Body of pancreas (tissue), 4 donors: ENCODE data around the gene SMPDL3A. TPM values are rescaled to one million over a fixed set of nuclear protein-coding genes. Genes with fewer than 3 reads are reported as not detected.

Experiments
- ATAC-seq: fragments of 150-250 bp; one replicate; pipeline ENCODE4 v1.9.1; 2016
- DNase-seq, 4 donors: peaks; one replicate each; pipeline ENCODE4 v3.0.0-alpha.2; 2019
- H3K27ac ChIP-seq, 4 donors: fragments of 200-600 bp; sonication (generic); 1 replicate in 3 of 4; 2 replicates in 1 of 4; pipeline versions ENCODE4 v1.5.1 to v1.6.1; 2016 to 2019; ENCODE audit warnings: mild to moderate bottlenecking in 1 of 4, mixed read lengths in 1 of 4, moderate library complexity in 1 of 4
- H3K27me3 ChIP-seq, 2 donors: fragments of 200-600 bp; sonication (generic); one replicate each; pipeline ENCODE4 v1.6.0; 2016; ENCODE audit warnings: mild to moderate bottlenecking in 1 of 2
- H3K36me3 ChIP-seq, 2 donors: fragments of 200-600 bp; sonication (generic); replicated peaks in 1 of 2; 2 replicates each; pipeline ENCODE4 v1.5.1; 2016; ENCODE audit warnings: low read depth in 2 of 2; ENCODE audit not compliant: insufficient read depth in 1 of 2
- H3K4me1 ChIP-seq: fragments of 200-600 bp; sonication (generic); one replicate; pipeline ENCODE4 v1.6.0; 2016
- H3K4me3 ChIP-seq, 2 donors: fragments of 200-600 bp; sonication (generic); 1 replicate in 1 of 2; 2 replicates in 1 of 2; pipeline ENCODE4 v1.5.1; 2016 to 2019
- H3K9me3 ChIP-seq, 3 donors: fragments of 200-600 bp; sonication (generic); 1 replicate in 2 of 3; 2 replicates in 1 of 3; pipeline ENCODE4 v1.5.1; 2016
- CTCF ChIP-seq, 7 experiments: fragments of 450-650 bp in 4 of 7; fragments of 200-600 bp in 3 of 7; sonication (generic) in 3 of 7; IDR thresholded peaks; one replicate each; pipeline ENCODE4 v1.5.1; 2016 to 2019; ENCODE audit warnings: antibody characterized with exemption in 7 of 7
- POLR2A ChIP-seq, 3 donors: fragments of 450-650 bp; IDR thresholded peaks; one replicate each; pipeline ENCODE4 v1.6.1; 2016; ENCODE audit warnings: antibody characterized with exemption in 3 of 3, mild to moderate bottlenecking in 2 of 3
- WGBS, 2 donors: methylation state at CpG; one replicate each; pipeline ENCODE4 v1.1.5; 2017; 5-methylcytosine and 5-hydroxymethylcytosine counted together
- intact Hi-C: fragments of 100-400 bp; cut with DNase I; formaldehyde crosslinking; loops from one replicate; pipeline ENCODE4 v1.15.1; 2023
- total RNA-seq, 2 donors: library from RNA; depleted of rRNA; stranded (reverse); fragments of >200 nt; gene quantifications; one replicate each; pipeline ENCODE4 v1.1.0, GENCODE V29; 2016

The SMPDL3A gene
- total RNA-seq, 2 donors from 2014 or later, result 11.5 to 21.3 TPM

- TF ChIP-seq CTCF (IDR thresholded peaks at IDR 0.05) (no peak), POLR2A (IDR thresholded peaks at IDR 0.05) (no peak)
- no peaks in the 10 kb centered on the region for H3K36me3 ChIP-seq
- no peak overlapping the region for H3K4me3 ChIP-seq
- intact Hi-C loops, result no loop called here
- no peak for DNase-seq
- no peaks in the 10 kb centered on the region for H3K9me3 ChIP-seq
- ATAC-seq, result no peak
- 48 to 65% methylated on average over 1 of the region's 1 CpG for WGBS, 2 donors
- H3K27ac ChIP-seq, result no peak overlapping the region
- H3K4me1 ChIP-seq, result no peaks in the 10 kb centered on the region
- H3K27me3 ChIP-seq, result no peaks in the 10 kb centered on the region
Measured at GRCh38 chr6:122758927-122759334, 30.1 kb upstream of the SMPDL3A start.

GRCh38 chr6:122760330-122760729 is 28.7 kb upstream of the SMPDL3A start:
- Histone ChIP-seq H3K4me1 (no peaks in the 10 kb centered on the region), H3K9me3 (no peaks in the 10 kb centered on the region), H3K4me3 (no peak overlapping the region), H3K27me3 (no peaks in the 10 kb centered on the region), H3K36me3 (no peaks in the 10 kb centered on the region), H3K27ac (no peak overlapping the region)
- DNase-seq, result no peak
- ATAC-seq, result no peak
- intact Hi-C loops, result no loop called here
- TF ChIP-seq POLR2A (IDR thresholded peaks at IDR 0.05) (no peak), CTCF (IDR thresholded peaks at IDR 0.05) (no peak)

GRCh38 chr6:122766256-122766655 is 22.8 kb upstream of the SMPDL3A start:
- DNase-seq (no peak), ATAC-seq (no peak)
- H3K4me3 ChIP-seq, result no peak overlapping the region
- H3K4me1 ChIP-seq, result peaks cover 11% of the 10 kb centered on the region
- TF ChIP-seq CTCF (IDR thresholded peaks at IDR 0.05), result no peak
- no peak for TF ChIP-seq POLR2A (IDR thresholded peaks at IDR 0.05)
- no peaks in the 10 kb centered on the region for H3K9me3 ChIP-seq
- no peaks in the 10 kb centered on the region for H3K27me3 ChIP-seq
- no peak overlapping the region for H3K27ac ChIP-seq
- intact Hi-C loops, result no loop called here
- H3K36me3 ChIP-seq, result no peaks in the 10 kb centered on the region

DNA sequence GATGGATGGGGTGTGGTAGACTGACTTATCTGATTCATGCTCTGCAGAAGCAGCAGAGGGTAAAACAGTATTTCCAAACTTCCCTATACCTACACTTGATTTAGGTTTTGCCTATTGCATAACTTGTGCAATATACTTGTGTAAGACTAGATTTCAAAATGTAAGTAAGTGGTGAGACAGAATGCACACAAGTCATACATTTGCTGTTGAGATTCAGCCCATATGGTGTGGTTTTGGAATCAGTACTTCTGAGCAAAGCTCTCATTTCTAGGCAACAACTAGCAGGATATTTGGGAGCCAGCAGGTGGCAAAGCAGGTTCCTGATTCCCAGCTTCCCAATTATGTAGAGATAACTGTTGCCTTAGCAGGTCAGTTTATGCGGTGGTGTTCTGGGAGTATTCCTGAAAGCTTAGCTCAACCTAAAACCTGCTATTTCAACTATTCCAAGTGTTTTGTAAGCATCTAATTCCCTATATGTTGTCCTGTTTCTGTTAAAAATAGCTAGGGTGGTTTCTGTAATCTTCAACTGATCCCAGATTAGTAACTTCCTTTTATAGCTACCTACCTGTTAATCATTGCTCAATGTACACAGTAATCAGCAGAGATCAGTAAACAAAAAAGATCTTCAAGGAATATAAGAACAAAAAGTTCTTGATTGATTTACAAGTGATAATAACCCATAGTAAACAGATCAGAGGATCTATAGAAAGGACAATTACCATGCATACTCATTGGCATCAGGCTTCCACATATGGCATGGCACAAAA is 18.0 kb upstream of the SMPDL3A start:
- 6 to 27% methylated on average over 1 of the region's 1 CpG for WGBS, 2 donors
- Histone ChIP-seq H3K4me1 (peaks cover 21% of the 10 kb centered on the region), H3K27ac (no peak overlapping the region), H3K27me3 (no peaks in the 10 kb centered on the region), H3K36me3 (no peaks in the 10 kb centered on the region), H3K9me3 (no peaks in the 10 kb centered on the region), H3K4me3 (no peak overlapping the region)
- TF ChIP-seq CTCF (IDR thresholded peaks at IDR 0.05) (peak in 6 of 7 experiments; percentile 13 to 65 (median 48)), POLR2A (IDR thresholded peaks at IDR 0.05) (no peak)
- ATAC-seq, result peak; percentile 88
- intact Hi-C loops, result no loop called here
- DNase-seq, result peak; percentile 28 to 69 (median 62)
